ENCODE data around the gene GPR162.

The GPR162 gene

DNA sequence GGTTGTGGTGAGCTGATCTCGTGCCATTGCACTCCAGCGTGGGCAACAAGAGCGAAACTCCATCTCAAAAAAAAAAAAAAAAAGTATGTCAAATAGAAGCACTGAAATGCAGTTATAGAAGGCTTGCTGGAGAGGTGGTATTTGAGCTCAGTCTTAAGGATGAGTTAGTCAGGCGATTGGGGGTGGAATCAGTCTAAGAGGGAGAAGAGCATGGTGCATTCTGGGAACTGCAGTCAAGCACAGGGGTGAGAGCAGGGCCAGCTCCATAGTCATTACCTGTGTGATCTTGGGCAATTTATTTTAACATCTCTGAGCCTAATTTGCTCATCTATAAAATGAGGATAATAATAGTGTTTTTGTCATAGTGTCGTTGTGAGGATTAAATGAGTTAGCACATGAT is 13.3 kb downstream of the GPR162 start:
- DNase-seq (ENCODE audit: low read depth, low spot score), result no peak

DNA sequence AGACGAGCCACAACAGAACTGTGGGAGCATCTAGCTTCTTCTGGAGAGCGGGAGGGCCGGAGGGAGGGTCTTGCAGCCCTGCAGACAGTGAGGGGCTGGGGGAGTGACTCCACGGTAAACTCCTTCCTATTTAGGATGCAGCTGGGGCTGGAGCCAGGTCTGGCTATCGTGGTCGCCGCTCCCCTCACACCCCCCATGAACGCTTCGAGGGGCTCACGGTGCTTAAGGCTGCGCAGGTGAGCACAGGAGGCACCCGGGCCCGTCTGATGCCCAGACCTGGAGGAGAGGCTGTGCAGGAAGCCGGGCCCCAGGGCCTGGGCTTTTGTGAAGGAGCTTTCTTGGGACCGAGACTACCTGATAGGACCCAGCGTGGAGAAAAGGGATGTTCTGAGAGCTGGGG is 15.2 kb downstream of the GPR162 start:
- no peak for DNase-seq (ENCODE audit: low read depth, low spot score)

GRCh38 chr12:6837370-6838060 is 15.9 kb downstream of the GPR162 start:
- DNase-seq (ENCODE audit: low read depth, low spot score), result no peak

- DNase-seq (ENCODE audit: low read depth, low spot score), result no peak
Measured at GRCh38 chr12:6838854-6839253, 17.2 kb downstream of the GPR162 start.

GRCh38 chr12:6839482-6840201 is 18.0 kb downstream of the GPR162 start:
- no peak for DNase-seq (ENCODE audit: low read depth, low spot score)

DNA sequence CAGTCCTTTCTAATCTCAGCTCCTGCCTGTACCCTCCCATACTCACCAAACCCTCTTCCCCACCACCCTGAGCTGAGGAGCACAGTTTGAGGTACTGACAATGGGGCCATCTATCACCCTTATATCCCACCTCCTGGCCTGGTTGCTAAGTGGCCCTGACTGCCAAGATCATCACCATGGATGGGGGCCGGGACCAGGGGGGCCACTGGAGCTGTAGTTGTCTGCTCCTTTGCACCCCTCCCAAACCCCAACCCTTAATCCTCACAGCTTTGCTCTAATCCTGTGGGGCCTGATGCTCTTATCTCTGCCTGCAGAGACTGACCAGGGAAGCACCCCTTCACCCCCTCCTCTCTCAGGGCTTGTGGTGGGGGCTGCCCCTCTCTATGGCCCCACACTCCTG is 18.7 kb downstream of the GPR162 start:
- no peak for DNase-seq (ENCODE audit: low read depth, low spot score)

DNA sequence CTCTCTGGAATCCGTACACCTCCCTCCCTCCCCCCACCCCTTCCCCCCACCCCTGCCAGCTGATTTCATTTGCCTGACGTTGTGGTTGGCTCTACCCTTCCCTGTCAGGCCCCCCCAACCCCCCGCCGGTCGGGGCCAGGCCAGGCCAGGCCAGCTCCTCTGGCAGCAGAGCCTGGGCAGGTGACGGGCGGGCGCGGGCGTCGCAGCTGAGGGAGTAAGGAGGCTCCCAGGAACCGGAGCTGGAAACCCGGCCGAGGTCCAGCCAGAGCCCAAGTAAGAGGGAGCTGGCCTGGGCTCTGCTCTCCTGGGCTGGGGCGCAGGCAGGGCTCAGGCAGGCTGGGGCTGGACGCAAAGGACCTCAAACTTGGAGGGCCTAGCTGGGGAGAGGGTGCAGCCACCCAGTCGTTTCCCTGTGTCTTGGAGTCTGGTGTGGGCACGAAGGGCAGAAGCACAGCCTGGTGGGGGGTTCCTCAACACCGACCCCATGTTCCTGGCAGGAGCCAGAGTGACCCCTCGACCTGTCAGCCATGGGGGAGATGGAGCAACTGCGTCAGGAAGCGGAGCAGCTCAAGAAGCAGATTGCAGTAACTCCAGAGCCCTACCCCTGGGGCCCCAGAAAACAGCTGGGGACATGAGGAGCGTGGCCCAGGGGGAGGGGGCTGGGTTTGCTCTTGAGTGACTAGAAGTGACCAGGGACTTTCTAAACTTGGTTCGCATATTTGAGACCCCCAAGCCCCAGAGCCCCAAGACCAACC is 19.3 kb downstream of the GPR162 start, which contains the start of gene GNB3:
Gene GNB3 (plus strand): TSS at position 165 of the 755 bp plus-strand sequence. CDS start 363 bp downstream, at position 528.
- DNase-seq (ENCODE audit: low read depth, low spot score), result no peak

DNA sequence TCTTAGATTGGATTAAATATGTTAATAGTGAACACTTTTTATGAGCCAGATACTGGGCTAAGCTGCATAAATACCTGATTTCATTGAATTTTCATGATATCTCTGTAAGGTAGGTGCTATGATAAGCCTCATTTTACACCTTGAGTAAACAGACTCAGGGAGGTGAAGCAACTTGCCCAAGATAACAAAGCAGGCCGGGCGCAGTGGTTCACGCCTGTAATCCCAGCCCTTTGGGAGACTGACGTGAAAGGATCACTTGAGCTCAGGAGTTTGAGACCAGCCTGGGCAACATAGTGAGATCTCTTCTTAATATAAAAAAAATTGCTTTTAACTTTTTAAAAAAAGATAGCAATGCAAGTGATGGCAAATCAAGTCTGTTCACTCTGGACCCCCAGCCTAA is 20.5 kb downstream of the GPR162 start:
- no peak for DNase-seq (ENCODE audit: low read depth, low spot score)

DNA sequence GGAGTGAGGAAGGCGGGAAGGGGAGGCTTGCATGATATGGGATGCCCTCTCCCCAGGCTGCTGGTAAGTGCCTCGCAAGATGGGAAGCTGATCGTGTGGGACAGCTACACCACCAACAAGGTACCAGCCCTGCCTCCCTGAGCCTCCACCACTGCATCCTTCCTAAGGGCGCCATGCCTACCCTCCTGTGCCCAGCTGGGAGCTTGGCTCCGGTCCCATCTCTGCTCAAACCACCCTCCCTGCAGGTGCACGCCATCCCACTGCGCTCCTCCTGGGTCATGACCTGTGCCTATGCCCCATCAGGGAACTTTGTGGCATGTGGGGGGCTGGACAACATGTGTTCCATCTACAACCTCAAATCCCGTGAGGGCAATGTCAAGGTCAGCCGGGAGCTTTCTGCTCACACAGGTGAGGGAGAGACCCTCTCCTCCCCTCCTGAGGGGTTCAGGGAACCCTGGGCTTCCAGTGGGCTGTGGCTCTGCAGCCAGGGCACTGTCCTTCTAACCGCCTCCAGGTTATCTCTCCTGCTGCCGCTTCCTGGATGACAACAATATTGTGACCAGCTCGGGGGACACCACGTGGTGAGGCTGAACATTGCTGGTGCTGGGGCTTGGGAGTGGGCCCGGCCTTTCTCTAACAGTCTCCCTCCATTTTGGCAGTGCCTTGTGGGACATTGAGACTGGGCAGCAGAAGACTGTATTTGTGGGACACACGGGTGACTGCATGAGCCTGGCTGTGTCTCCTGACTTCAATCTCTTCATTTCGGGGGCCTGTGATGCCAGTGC is 21.7 kb downstream of the GPR162 start:
- DNase-seq (ENCODE audit: low read depth, low spot score), result peak; percentile 74

GRCh38 chr12:6845395-6845794 is 23.8 kb downstream of the GPR162 start:
- no peak for DNase-seq (ENCODE audit: low read depth, low spot score)

DNA sequence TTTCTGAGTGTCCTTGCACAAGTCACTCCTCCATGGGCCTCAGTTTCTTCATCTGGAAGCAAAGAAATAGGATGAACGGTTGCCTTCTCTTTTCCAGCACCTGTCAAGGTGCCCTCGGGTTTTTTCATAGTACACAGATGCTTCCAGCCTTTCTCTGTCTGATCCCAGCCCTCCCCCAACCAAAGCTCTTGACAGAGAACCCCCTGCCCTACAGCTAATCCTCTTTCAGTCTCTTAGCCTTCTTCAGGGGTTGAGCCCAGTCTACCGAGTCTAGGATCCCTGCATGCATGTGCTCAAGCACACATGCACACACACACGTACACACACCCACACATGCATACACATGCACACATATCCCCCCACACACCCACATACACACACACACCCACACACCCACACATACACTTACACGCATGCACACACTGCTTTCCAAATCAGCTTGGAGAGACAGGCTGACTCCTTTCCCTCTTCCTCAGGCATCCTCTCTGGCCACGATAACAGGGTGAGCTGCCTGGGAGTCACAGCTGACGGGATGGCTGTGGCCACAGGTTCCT is 24.8 kb downstream of the GPR162 start:
- DNase-seq (ENCODE audit: low read depth, low spot score), result no peak

- DNase-seq (ENCODE audit: low read depth, low spot score), result no peak
Measured at GRCh38 chr12:6847676-6848075, 26.1 kb downstream of the GPR162 start.

GRCh38 chr12:6849427-6849826 is 27.8 kb downstream of the GPR162 start:
- DNase-seq (ENCODE audit: low read depth, low spot score), result no peak

GRCh38 chr12:6849976-6850560 is 28.4 kb downstream of the GPR162 start:
- no peak for DNase-seq (ENCODE audit: low read depth, low spot score)

GRCh38 chr12:6850796-6851152 is 29.2 kb downstream of the GPR162 start:
- DNase-seq (ENCODE audit: low read depth, low spot score), result no peak

DNA sequence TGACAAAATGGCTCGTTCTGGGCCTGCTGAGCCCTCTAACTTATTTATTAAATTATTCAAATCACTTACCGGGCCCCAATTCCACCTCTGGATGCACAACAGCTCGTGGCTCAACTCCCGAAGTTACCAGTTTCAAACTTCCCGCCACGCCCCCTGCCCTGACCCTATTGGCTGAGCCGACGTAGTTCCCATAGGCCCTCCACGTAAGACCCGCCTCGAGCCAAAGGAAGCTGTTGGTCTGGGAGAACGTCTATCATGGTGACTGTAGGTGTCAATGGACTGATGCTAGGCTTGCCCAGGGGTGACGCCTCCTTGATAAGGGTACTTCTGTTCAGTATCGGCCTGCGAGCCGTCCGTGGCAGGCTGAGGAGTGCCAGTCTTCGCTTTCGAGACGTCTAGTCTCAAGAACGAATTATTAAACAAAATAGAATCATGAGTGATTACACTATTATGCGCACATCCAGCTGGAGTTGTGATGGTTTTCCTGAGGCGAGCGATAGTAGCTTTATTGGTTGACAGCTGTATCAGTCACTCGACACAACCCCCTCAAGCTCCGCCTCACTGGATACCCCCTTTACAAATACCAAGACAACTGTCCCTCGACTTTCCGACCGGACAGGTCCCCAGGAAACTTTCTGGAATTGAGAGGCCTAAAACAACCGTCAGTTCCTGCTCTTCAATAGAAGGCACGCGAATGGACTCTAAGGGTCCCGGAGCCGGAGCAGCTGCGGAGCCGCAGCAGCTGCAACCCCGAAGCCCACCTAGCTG is 29.7 kb downstream of the GPR162 start, which contains the start of gene CDCA3:
Gene CDCA3 (minus strand): TSS at position 134 of the 768 bp plus-strand sequence. CDS start 334 bp downstream, outside the sequence.
- DNase-seq (ENCODE audit: low read depth, low spot score), result peak; percentile 99

- DNase-seq (ENCODE audit: low read depth, low spot score), result peak; percentile 99
Measured at GRCh38 chr12:6851921-6852650, 30.5 kb downstream of the GPR162 start, which contains the start of gene USP5. Gene USP5 (plus strand): TSS chr12:6852150. CDS start chr12:6852180, 30 bp downstream.

DNA sequence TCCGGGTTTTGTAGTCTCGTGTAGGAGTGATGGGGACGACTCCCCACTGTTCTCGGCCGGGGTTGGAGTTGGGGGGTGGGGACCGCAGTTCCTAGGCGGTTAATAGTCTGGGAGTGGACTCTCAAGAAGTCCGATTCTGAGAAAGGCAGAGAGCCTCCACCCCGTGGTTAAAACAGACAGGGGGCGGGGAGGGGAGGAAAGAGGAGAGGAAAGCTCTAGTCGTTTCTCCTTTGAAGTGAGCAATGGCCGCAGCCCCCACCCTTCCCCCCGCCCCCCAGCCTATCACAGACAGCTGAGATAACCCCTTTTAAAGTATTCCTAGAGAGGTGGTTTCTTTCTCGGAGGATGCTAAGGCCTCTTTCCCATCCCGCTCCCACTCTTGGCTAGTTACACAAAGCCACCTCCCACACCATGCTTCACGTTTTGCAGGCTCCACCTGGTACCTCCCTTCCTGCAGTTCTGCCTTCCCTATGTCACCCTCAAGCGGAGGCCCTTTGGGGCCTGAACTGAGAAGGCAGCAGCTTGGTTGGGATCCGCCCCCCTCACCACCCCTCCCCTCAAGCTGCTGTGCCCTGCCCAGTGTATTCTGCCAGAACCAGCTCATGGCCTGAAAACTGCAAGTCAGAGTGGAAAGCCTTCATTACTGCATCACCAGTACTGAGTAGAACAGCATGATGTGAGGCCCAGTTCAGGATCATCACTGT is 31.2 kb downstream of the GPR162 start:
- peak; percentile 55 for DNase-seq (ENCODE audit: low read depth, low spot score)

GRCh38 chr12:6853626-6854025 is 32.0 kb downstream of the GPR162 start:
- no peak for DNase-seq (ENCODE audit: low read depth, low spot score)

All from ELF-1 (cell line).